Measurements from ENCODE around the gene GYG1. TPM values are rescaled to one million over a fixed set of nuclear protein-coding genes. Genes with fewer than 3 reads are reported as not detected.
A peak's percentile ranks its signal among the peaks of the same experiment; 100 is the strongest.

Gene GYG1
- polyA plus RNA-seq, 2 of the 4 experiments (the other 2 are of a cell fraction) = 39.6 to 59.8 TPM

DNA sequence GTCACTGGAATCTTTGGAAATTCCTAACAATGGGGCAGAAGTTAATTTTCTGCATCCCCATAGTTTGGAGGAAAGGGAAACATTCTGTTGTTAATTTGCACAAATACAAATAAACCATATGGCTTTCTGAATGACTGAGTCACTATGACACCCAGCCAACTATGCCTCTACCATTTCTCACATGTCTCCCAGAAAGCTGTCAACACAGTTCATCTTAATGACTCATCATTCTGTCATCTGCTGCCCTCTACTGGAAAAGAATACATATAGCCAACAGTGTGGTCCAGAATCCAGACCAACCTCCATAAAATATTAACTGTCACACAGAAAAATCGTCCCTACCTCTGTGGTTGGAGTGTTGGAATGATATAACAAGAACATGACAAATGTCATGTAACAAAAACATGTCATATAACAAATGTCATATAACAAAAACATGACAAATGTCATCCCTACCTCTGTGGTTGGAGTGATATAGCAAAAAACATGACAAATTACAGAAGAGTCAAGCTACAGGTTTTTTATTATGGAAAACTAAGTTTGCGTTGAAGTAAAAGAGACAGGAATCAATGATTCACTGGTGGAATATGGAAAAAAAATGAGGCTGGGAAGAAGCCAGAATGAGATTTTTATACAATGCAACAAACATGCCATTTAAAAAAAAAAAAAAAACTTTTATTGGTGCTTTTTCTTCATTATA lies 47.7 kb upstream of the GYG1 start (continued):
- TF ChIP-seq BCL3 (IDR thresholded peaks at IDR 0.05) = no peak
- TF ChIP-seq CEBPB (IDR thresholded peaks at IDR 0.05) = no peak
- no peak for TF ChIP-seq E2F6 (IDR thresholded peaks at IDR 0.05; ENCODE audit: borderline replicate concordance, low read depth)
- TF ChIP-seq MAFK (IDR thresholded peaks at IDR 0.05; ENCODE audit: partially characterized antibody) = peak; percentile 90
- no peak for TF ChIP-seq ZFP36 (IDR thresholded peaks at IDR 0.05; ENCODE audit: borderline replicate concordance, partially characterized antibody)
- no peak for TF ChIP-seq EHMT2 (IDR thresholded peaks at IDR 0.05; ENCODE audit: low read depth)
- TF ChIP-seq CBX8 (IDR thresholded peaks at IDR 0.05) = no peak
- no peak for TF ChIP-seq NR3C1 (IDR thresholded peaks at IDR 0.05)
- no peak for TF ChIP-seq HOXB13 (CRISPR knock-in tag; IDR thresholded peaks at IDR 0.05; ENCODE audit: low read depth)
- TF ChIP-seq RNF2 (IDR thresholded peaks at IDR 0.05; ENCODE audit: borderline replicate concordance, low read depth) = no peak
- TF ChIP-seq GATA3 (IDR thresholded peaks at IDR 0.05; ENCODE audit: borderline replicate concordance) = no peak
- TF ChIP-seq ZSCAN20 (CRISPR knock-in tag; IDR thresholded peaks at IDR 0.05) = no peak
- TF ChIP-seq ZC3H11A (IDR thresholded peaks at IDR 0.05) = no peak
- TF ChIP-seq SMC3 (IDR thresholded peaks at IDR 0.05) = peak; percentile 85
- TF ChIP-seq MAX (IDR thresholded peaks at IDR 0.05) = peak; percentile 66
- TF ChIP-seq HEYL (CRISPR knock-in tag; IDR thresholded peaks at IDR 0.05) = no peak
- peak; percentile 80 for TF ChIP-seq FOSL2 (IDR thresholded peaks at IDR 0.05)
- TF ChIP-seq FOSL2 (CRISPR knock-in tag; IDR thresholded peaks at IDR 0.05) = peak; percentile 99

GRCh38 chr3:148945116-148945515 lies 46.2 kb upstream of the GYG1 start:
- ChIA-PET POLR2A (no interaction called here), CTCF (interaction anchor here (0.7 to 7.6 kb wide), 6 partner anchors 50 to 565 kb away, joined by 3 to 105 read pairs (median 10); no protein-coding TSS in a partner anchor)
- Histone ChIP-seq H3K4me1 (peaks cover 8% of the 10 kb centered on the region; the same call in 2 of the 3 replicates), H3K27ac (no peak overlapping the region), H3K4me2 (no peak overlapping the region), H3K4me3 (no peak overlapping the region), H3K9me3 (no peaks in the 10 kb centered on the region)
- ATAC-seq = no peak
- FAIRE-seq = no peak
- no peak for TF ChIP-seq SREBF2 (IDR thresholded peaks at IDR 0.05)
- TF ChIP-seq, protein P1, sequence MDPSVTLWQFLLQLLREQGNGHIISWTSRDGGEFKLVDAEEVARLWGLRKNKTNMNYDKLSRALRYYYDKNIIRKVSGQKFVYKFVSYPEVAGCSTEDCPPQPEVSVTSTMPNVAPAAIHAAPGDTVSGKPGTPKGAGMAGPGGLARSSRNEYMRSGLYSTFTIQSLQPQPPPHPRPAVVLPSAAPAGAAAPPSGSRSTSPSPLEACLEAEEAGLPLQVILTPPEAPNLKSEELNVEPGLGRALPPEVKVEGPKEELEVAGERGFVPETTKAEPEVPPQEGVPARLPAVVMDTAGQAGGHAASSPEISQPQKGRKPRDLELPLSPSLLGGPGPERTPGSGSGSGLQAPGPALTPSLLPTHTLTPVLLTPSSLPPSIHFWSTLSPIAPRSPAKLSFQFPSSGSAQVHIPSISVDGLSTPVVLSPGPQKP (IDR thresholded peaks at IDR 0.05; ENCODE audit: low read depth, low read length) = no peak
- TF ChIP-seq HOXA7 (CRISPR knock-in tag; IDR thresholded peaks at IDR 0.05) = no peak
- no peak for TF ChIP-seq TFCP2L1 (CRISPR knock-in tag; IDR thresholded peaks at IDR 0.05)
- no peak for TF ChIP-seq BCL3 (IDR thresholded peaks at IDR 0.05)
- DNase-seq (ENCODE audit: low read depth in 1 of 2, low spot score in 1 of 2) = no peak
- 70% methylated on average over 2 of the region's 2 CpGs for WGBS (ENCODE audit: missing lambda C conversion rate)
